GM12892 (cell line): ENCODE measurements around the gene GBE1.

Experiments
- POLR2A ChIP-seq: IDR thresholded peaks from 2 replicates; pipeline ENCODE4 v1.6.1; 2011; ENCODE audit warnings: low read depth, low read length, control low read depth
- POLR2AphosphoS5 ChIP-seq: IDR thresholded peaks from 2 replicates; pipeline ENCODE4 v1.6.1; 2011; ENCODE audit warnings: low read depth, low read length, control low read depth

DNA sequence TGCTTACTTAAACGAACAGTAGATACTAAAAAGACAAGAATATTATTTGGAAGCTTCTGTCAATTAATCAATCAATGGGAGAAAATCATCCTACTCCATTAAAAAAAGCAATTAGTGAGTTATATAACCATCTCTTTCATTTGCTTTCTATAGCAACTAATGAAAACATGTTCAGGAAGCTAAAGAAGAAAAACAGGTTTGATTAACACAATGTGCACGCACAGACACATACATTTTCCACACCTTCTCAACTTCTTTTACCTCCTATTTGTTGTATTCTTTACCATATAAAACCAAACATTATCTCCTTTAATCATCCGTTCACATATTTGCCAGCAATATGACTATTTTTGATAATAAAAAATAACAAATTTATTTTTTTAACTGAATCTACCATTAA, 111.3 kb downstream of the GBE1 start:
- no peak for TF ChIP-seq POLR2A
- no peak for TF ChIP-seq POLR2AphosphoS5
